Vagina (tissue), 2 donors: ENCODE data around the gene ITIH5. TPM values are rescaled to one million over a fixed set of nuclear protein-coding genes. Genes with fewer than 3 reads are reported as not detected.

Source experiments
- DNase-seq, 2 donors: peaks; one replicate each; pipeline ENCODE4 v3.0.0-alpha.2; 2017; ENCODE audit errors: extremely low spot score in 2 of 2
- H3K27ac ChIP-seq: fragments of 200-600 bp; sonication (generic); one replicate; pipeline ENCODE4 v1.5.1; 2019
- H3K27me3 ChIP-seq: fragments of 200-600 bp; sonication (generic); one replicate; pipeline ENCODE4 v1.5.1; 2019
- H3K36me3 ChIP-seq, 2 donors: fragments of 200-600 bp; sonication (generic); one replicate each; pipeline ENCODE4 v1.5.1; 2017 to 2019
- H3K4me1 ChIP-seq: fragments of 200-600 bp; sonication (generic); one replicate; pipeline ENCODE4 v1.5.1; 2019
- H3K4me3 ChIP-seq, 2 donors: fragments of 200-600 bp; sonication (generic); 1 replicate in 1 of 2; 2 replicates in 1 of 2; pipeline ENCODE4 v1.5.1; 2016 to 2019
- H3K9me3 ChIP-seq: fragments of 200-600 bp; sonication (generic); one replicate; pipeline ENCODE4 v1.5.1; 2019
- CTCF ChIP-seq, 3 experiments: fragments of 450-650 bp in 2 of 3; fragments of 200-600 bp in 1 of 3; sonication (generic) in 1 of 3; IDR thresholded peaks; one replicate each; pipeline ENCODE4 v1.5.1; 2017 to 2019; ENCODE audit warnings: antibody characterized with exemption in 3 of 3, mild to moderate bottlenecking in 2 of 3, moderate library complexity in 2 of 3
- POLR2A ChIP-seq, 2 donors: fragments of 450-650 bp; IDR thresholded peaks; one replicate each; pipeline ENCODE4 v1.6.1; 2017; ENCODE audit warnings: antibody characterized with exemption in 2 of 2, mild to moderate bottlenecking in 2 of 2, moderate library complexity in 2 of 2
- POLR2AphosphoS5 ChIP-seq, 2 donors: sonication (generic); formaldehyde crosslinking; IDR thresholded peaks; one replicate each; pipeline ENCODE4 v1.9.0; 2017; ENCODE audit warnings: antibody characterized with exemption in 2 of 2, mild to moderate bottlenecking in 2 of 2, low read depth in 1 of 2; ENCODE audit not compliant: insufficient read depth in 1 of 2
- intact Hi-C: fragments of 100-400 bp; cut with DNase I; formaldehyde crosslinking; loops from one replicate; pipeline ENCODE4 v1.15.1; 2023
- total RNA-seq: library from RNA; depleted of rRNA; stranded (reverse); fragments of >200 nt; gene quantifications from one replicate; pipeline ENCODE4 v1.2.3, GENCODE V29; 2016

Gene ITIH5
- total RNA-seq, 1 donor from 2014 or later, result 20.4 TPM

DNA sequence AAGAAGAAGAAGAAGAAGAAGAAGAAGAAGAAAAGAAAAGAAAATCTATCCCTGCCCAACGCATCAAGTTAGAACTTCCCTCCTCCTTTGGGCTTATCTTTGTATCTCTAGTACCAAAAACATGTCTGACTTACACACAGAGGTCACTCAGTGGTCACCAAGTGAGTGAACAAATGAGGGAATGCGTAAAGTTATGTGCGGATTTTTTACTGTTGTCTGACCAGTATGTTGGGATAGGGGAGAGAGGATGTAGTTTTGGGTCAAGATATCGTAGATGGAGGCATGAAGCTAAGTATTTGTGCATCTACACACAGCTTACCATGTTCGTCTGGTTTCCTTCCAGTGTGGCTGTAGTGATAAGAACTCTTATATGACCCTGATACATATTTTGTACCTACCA is 99.9 kb downstream of the ITIH5 start:
- DNase-seq, result no peak
- Histone ChIP-seq H3K4me1 (peaks cover 21% of the 10 kb centered on the region), H3K9me3 (no peaks in the 10 kb centered on the region), H3K4me3 (no peak overlapping the region), H3K36me3 (no peaks in the 10 kb centered on the region), H3K27ac (no peak overlapping the region), H3K27me3 (no peaks in the 10 kb centered on the region)
- intact Hi-C loops, result no loop called here
- TF ChIP-seq POLR2AphosphoS5 (IDR thresholded peaks at IDR 0.05; ENCODE audit: insufficient read depth in 1 of 2, low read depth in 1 of 2) (no peak), POLR2A (IDR thresholded peaks at IDR 0.05) (no peak), CTCF (IDR thresholded peaks at IDR 0.05) (no peak)

DNA sequence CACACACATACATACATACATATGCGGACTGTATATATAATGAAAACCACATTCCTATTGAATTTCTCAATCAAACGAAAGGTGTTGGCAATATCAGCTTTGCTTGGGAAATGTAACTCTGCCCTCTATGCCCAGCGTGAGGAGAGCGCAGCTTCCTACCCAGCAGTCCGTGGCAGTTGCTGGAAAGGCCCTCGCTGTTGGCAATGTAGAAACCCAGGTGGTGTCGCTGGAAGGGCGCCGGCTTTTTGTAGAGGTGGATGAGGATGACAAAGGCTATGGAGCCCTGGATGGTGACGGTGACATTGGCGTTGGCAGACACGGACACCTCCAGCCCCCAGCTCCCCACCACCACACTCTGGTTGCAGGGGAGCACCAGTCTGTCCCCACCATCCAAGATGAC is 100.9 kb downstream of the ITIH5 start:
- H3K36me3 ChIP-seq, result no peaks in the 10 kb centered on the region
- TF ChIP-seq POLR2A (IDR thresholded peaks at IDR 0.05) (no peak), POLR2AphosphoS5 (IDR thresholded peaks at IDR 0.05; ENCODE audit: insufficient read depth in 1 of 2, low read depth in 1 of 2) (no peak)
- DNase-seq, result no peak
- H3K27ac ChIP-seq, result no peak overlapping the region
- no peaks in the 10 kb centered on the region for H3K9me3 ChIP-seq
- H3K27me3 ChIP-seq, result no peaks in the 10 kb centered on the region
- peaks cover 32% of the 10 kb centered on the region for H3K4me1 ChIP-seq
- intact Hi-C loops, result no loop called here
- H3K4me3 ChIP-seq, result no peak overlapping the region

DNA sequence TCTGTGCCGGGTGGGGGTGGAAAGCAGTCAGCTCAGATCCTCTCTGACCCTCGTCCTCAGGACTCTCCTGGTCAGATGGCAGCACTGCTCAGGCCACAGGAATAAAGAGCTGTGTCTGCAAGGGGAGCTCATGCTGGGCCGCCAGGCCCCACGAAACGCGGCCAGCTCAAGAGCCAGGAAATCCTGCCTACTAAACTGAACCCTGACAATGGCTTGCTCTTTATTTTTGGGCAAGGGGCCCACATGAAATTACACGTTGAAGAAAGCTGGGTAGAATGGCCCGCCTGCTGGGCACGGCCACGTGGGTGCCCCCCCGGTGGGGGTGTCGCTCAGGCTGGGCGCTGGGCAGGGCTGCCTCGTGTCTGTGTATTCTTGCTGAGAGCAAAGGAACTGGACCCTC is 103.0 kb downstream of the ITIH5 start:
- intact Hi-C loops, result no loop called here
- Histone ChIP-seq H3K36me3 (no peaks in the 10 kb centered on the region), H3K4me3 (no peak overlapping the region), H3K4me1 (peaks cover 32% of the 10 kb centered on the region), H3K27ac (no peak overlapping the region), H3K27me3 (no peaks in the 10 kb centered on the region), H3K9me3 (no peaks in the 10 kb centered on the region)
- DNase-seq, result no peak
- no peak for TF ChIP-seq POLR2AphosphoS5 (IDR thresholded peaks at IDR 0.05; ENCODE audit: insufficient read depth in 1 of 2, low read depth in 1 of 2)
- no peak for TF ChIP-seq POLR2A (IDR thresholded peaks at IDR 0.05)
- TF ChIP-seq CTCF (IDR thresholded peaks at IDR 0.05), result no peak

GRCh38 chr10:7563368-7563767 is 103.4 kb downstream of the ITIH5 start:
- H3K27ac ChIP-seq, result no peak overlapping the region
- no peaks in the 10 kb centered on the region for H3K9me3 ChIP-seq
- TF ChIP-seq CTCF (IDR thresholded peaks at IDR 0.05), result no peak
- TF ChIP-seq POLR2AphosphoS5 (IDR thresholded peaks at IDR 0.05; ENCODE audit: insufficient read depth in 1 of 2, low read depth in 1 of 2), result no peak
- no peak for TF ChIP-seq POLR2A (IDR thresholded peaks at IDR 0.05)
- no peak overlapping the region for H3K4me3 ChIP-seq
- no peaks in the 10 kb centered on the region for H3K27me3 ChIP-seq
- intact Hi-C loops, result no loop called here
- H3K36me3 ChIP-seq, result no peaks in the 10 kb centered on the region
- H3K4me1 ChIP-seq, result peaks cover 32% of the 10 kb centered on the region
- DNase-seq, result no peak

- no peaks in the 10 kb centered on the region for H3K36me3 ChIP-seq
- no peaks in the 10 kb centered on the region for H3K9me3 ChIP-seq
- no peak for DNase-seq
- no peak for TF ChIP-seq CTCF (IDR thresholded peaks at IDR 0.05)
- no peak for TF ChIP-seq POLR2A (IDR thresholded peaks at IDR 0.05)
- no peak for TF ChIP-seq POLR2AphosphoS5 (IDR thresholded peaks at IDR 0.05; ENCODE audit: insufficient read depth in 1 of 2, low read depth in 1 of 2)
- peaks cover 32% of the 10 kb centered on the region for H3K4me1 ChIP-seq
- intact Hi-C loops, result no loop called here
- H3K27me3 ChIP-seq, result no peaks in the 10 kb centered on the region
- H3K4me3 ChIP-seq, result no peak overlapping the region
- no peak overlapping the region for H3K27ac ChIP-seq
Measured at GRCh38 chr10:7561985-7562384, 104.8 kb downstream of the ITIH5 start.
